NCI-H2107 treated with DMSO at 0.1 percent for 48 hours (cell line): Measurements from ENCODE around the gene CNDP1.
"Not testable (repeated sequence)": the region's sequence is repeated elsewhere in the genome, so short reads cannot be mapped to it uniquely, and the experiment has no call there.

ENCODE experiments used
- DNase-seq: peaks from one replicate; lab custom pipeline; 2025; ENCODE audit not compliant: unreplicated experiment; lab: John Stamatoyannopoulos, UW

Gene CNDP1

DNA sequence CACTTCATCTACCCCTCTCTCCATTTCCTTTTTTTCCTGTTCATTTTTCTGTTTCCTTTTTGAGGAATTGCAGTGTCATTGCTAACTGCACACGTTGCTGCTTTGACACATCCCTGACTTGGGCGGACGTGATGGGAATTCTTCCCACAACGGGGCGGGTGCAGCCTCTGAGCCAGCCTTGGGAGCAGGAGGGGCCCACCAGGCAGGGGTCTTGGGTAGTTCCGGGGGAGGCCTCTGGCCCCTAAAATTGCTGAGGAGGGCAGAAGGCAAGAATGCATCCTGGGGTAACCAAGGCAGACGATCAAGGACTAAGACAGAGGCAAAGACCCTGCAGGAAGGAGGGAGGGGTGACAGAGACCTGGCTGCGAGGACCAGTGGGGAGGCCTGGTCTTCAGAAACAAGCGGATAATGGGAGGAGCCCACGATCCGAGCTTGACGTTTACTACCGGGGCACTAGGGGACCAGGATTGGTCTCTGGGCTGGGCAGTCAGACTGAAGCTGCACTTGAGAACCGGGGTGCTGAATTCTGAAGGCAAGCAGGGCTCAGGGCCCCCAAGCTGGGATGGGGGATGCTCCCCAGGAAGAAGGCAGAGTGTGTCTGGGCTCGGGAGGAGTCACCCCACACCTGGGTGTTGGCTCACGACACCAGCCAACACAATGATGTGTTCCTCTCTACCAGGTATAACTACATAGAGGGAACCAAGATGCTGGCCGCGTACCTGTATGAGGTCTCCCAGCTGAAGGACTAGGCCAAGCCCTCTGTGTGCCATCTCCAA is 14.8 kb upstream of the CNDP1 start:
- no peak for DNase-seq

DNA sequence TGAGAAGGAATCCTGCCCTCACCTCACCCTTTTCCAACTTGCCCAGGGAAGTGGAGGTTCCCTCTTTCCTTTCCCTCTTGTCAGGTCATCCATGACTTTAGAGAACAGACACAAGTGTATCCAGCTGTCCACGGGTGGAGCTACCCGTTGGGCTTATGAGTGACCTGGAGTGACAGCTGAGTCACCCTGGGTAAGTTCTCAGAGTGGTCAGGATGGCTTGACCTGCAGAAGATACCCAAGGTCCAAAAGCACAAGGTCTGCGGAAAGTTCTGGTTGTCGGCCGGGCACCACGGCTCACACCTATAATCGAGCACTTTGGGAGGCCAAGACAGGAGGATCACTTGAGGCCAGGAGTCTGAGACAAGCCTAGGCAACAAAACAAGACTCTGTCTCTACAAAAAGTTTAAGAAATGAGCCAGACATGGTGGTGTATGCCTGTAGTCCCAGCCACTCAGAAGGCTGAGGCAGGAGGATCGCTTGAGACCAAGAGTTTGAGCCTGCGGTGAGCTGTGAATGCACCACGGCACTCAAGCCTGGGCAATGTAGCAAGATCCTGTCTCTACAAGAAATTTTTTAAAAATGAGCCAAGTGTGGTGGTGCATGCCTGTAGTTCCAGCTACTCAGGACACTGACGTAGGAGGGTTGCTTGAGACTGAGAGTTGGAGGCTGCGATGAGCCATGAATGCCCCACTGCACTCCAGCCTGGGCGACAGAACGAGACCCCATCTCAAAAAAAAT is 14.0 kb upstream of the CNDP1 start:
- DNase-seq: no peak

DNA sequence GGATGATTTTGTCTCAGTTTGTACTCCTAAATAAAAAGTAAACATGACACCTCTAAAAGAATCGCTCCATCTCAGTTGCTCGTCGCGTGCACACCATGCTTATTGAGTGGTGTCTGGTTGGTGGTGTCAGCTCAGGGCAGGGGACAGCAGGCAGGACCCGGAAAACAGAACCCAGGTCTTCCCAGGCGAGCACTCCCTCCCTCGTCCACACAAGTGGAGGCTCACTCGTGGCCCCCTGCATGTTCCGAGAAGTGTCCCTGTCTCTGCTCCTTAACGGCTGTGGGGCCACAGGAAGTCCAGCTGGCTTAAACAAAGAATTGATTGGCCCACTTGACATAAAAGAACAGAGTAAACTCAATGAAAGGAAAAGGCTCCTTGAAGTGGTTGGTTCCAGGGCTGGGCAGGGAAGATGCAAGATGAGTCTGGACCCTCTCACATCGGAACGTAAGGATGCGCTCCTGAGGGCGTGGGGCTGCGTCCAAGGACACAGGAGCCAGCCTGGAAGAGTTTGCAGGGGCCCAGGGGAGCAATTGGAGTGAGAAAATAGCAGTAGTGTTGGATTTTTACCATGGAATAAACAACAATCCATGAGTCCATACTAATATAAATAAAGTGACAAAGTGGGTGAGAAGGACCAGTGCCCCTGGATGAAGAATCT is 13.1 kb upstream of the CNDP1 start:
- DNase-seq: no peak

DNA sequence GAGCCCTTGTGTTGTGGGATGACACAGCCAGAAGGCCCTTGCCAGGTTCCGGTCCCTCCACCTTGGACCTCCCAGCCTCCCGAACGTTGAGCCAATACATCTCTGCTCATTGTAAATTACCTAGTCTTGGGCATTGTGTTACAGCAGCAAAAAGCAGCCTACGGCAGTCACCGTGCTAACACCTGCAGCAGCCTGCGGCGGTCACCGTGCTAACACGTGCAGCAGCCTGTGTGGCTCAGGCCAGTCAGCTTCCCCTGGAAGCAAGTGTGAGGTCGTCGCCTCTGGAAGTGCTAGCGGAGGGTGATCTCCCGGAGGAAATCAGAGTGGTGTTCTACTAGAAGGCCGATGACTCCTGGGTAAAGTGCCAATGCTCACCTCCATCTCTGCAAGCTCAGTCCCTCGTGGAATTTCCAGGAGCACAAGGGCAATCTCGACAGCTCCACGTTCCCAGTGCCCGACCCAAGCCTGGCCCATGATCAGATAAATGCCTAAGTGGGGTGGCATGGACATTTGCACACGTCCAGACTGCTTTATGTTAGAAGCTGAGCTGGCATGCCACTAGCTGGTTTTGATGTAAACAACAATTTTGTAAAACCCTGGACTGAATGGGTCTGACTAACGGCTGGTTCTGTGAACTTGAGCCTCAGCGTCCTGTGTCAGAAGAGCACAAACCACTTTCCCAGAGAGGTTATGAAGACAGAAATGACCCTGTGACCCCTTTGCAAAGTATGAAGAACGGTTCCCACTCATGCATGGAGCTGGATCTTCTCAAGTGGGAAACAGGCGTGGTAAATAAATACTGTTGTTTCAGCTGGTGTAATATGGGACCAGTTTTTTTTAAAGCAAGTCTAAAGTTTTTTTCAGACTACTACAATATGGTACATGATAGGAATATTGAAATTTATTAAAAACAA is 11.4 kb upstream of the CNDP1 start:
- peak; percentile 41 for DNase-seq

DNA sequence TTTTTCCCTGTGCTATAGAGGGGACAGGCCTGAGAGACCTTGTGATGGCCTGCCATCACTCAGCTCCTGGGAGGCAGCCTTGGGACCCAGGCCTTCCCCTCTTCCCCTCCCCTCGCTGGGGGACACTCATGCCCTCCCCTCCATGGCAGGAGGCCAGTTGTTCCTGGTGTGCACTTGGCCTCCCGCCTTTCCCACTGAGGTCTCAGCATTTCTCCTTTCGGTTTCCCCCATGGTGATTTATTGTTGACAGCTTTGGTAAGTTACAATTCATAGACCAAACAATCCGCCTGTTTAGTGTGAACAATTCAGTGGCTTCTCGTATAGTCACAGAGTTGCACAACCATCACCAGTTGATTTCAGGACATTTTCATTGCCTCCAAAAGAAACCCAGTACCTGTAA is 10.2 kb upstream of the CNDP1 start:
- DNase-seq: peak; percentile 93

DNA sequence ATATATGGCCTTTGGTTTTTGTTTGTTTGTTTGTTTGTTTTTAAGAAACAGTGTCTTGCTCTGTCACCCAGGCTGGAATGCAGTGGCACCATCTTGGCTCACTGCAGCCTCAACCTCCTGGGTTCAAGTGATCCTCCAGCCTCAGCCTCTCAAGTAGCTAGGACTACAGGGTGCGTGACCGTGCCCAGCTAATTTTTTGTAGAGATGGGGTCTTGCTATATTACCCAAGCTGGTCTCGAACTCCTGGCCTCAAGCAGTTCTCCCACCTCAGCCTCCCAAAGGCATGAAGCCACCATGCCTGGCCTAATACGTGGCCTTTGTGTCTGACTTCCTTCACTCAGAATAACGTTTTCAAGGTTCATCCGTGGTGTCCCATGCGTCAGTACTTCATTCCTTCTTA is 9.4 kb upstream of the CNDP1 start:
- DNase-seq: not testable (repeated sequence)

DNA sequence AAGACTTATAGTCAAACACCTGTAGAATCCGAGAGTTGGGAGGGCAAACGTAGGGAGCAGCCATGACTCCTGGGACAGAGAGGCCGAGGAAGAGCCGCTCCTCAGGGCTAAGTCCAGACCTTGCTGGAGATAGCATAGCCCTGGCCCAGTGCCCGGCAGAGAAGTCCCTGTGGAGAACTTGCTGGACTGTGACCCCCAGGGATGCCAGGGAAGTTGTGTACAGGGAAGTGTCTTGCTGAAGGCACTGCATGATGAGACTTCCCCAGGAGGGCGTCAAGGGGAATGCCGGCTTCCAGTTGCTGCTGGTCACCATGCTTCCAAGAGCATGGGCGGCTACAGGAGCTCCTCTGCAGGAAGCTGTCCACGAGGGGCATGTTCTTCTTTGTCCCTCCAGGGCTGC is 8.6 kb upstream of the CNDP1 start:
- no peak for DNase-seq

DNA sequence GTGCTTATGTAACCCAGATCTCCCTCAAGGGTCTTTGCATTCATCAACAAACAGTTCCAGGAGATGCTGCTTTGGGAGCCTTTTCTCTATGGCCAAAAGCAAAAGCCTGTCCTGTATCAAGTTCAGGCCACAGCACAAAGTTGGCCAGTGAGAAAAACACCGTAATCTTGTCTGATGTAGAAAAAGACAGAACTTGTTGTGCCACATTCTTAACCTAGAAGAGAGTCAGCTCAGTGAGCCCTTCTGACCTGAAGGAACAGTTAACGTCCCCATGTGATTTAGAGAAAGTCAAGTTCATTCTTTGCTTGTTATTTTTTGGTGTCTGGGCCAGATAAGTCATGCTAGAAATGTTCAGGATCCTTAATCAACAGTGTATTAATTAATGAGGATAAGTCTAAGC is 7.8 kb upstream of the CNDP1 start:
- DNase-seq: no peak

DNA sequence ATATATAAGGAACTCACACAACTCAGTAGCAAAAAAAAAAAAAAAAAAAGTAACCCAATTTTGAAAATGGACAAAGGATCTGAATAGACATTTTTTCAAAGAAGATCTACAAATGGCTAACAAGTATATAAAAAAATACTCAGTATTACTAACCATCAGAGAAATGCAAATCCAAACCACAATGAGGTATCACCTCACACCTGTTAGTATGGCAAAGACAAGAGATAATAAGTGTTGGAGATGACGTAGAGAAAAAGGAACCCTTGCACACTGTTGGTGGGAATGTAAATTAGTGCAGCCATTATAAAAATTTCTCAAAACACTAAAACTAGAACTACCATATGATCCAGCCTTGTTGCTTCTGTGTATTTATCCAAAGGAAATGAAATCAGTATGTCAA is 5.8 kb upstream of the CNDP1 start:
- no peak for DNase-seq

DNA sequence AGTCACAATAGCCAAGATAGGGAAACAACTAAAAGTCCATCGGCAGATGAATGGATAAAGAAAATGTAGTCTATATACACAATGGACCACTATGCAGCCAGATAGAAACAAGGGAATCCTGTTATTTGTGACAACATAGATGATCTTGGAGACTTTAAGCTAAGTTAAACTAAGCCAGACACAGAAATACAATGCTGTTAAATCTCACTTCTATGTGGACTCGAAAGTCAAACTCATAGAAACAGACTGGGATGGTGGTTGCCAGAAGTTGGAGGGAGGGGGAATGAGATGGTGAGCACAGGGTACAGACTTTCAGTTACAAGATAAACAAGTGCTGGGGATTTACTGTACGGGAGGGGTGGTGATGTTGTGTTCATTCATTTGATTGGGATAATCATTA is 5.4 kb upstream of the CNDP1 start:
- no peak for DNase-seq

DNA sequence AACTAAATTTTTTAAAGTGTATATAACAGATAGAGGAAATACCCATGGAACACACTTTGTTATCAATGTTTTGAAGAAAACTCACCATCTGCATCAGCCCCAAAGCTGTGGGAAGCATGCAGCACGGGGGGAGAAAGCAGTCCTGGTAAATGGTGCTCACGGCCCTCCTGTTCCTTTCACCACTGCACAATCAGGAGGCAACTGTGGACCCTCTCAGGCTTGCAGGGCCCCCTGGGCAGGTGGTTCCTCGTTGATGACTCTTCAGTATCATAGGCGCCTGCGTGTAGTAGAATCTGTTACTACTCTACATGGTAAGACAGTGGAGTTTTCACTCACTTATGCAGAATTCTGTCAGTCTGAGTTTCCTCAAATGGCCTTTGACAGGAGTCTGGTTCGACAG is 4.9 kb upstream of the CNDP1 start:
- no peak for DNase-seq

DNA sequence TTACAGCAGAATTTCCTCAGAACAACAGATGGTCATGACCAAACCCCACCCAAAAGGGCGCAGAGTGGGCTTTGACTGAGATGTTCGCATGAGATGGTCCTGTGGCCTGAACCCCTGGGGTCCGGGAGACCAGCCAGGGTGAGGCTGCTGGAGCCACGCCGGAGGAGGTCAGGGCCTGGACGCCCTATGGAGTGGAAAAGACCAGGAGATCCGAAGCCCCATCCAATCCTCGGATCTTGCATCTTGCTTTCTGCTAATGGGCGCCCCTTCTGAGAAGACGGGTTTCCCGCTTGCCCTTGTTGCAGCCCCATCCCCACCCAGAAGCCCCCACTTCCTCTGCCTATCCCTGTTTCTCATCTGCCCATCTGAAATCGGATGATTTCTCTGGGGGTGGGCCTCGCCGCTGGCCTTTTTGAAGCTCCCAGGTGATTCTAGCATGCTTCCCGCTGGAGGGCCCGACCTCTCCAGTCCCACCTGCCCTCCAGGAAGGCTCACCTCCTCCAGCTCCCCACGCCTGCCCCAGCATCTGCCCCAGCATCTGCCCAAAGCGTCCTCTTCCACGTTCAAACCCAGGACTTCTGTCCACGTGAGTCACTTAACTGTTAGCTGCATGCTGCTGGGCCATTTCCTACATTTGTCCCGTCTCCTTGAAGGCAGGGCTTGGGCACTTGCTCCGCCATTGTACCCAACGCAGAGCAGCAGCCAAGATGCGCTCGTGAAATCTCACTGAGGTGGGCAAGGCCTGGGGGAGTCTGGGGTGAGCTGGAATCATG is 4.3 kb upstream of the CNDP1 start:
- no peak for DNase-seq

DNA sequence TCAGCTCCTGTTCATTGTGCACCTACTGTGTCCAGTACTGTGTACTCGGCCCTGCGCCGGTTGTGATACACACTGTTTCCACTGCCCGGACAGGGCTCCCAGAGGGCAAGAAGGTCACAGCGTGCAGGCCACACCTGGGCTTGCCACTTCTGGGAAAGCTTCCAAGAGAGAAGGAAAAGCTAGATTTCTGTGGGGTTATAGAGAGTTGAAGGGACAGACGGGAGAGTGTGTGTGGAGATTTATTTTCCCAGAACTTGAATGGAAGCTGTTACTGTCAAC is 3.8 kb upstream of the CNDP1 start:
- no peak for DNase-seq

DNA sequence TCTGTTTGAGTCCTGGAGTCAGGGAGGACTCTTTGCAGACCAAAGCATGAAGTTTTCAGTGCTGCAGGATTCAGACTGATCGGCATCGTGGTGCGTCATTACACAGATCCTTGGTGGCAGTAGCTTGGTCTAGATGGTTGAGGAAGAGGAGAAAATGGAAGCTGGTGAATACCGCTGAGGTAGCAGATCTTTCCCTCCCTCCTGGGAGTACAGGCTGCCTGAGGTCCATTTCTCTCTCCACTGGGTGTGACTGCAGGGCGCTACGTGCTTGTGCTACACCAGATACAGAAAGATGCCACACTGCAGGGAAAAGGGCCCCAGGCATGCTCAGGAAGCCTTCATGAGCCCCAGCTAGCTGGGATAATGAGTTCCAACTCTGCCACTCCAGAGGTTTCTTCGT is 3.3 kb upstream of the CNDP1 start:
- DNase-seq: no peak

DNA sequence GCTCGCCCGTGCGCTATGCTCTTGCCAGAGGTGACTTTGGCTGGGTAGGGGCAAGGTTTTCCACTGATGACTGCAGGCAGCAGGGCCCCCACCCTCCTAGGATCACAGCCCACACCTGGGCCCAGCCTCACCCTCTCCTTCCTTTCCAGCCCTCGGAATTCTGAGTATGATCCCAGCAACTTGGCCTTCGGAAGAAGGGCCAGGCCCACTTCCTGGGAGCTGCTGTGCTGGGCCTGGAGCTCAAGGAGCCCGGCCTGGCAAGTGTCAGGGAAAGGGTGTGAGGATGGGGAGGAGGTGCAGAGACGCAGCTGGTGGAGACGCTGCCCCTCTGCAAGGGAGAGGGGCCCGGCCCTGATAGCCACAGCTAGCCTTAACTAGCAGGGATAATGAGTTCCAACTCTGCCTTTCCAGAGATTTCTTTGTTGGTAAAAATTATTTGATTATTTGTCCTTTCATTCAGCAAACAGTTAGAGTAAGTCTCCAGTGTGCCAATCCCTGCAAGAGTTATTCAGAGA is 1.7 kb upstream of the CNDP1 start:
- DNase-seq: no peak

DNA sequence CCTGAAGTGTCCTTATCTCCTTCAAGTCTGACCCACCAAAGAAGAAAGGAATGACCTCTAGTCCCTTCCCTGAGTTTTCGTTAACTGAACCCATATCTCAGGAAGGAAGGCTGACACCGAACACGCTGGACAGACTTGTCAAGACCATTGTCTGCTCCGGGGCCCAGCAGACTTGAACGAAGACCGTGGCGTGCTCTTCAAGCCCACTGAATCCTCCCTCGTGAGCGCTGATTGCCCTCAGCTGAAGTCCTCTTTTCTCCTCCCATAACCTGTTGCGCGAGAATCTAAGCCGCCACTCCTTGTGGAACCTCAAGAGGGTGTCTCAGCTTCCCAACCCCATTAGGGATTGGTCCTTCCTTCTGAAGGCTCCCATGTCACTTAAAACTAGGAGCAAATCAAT is 634 bp upstream of the CNDP1 start:
- DNase-seq: no peak

DNA sequence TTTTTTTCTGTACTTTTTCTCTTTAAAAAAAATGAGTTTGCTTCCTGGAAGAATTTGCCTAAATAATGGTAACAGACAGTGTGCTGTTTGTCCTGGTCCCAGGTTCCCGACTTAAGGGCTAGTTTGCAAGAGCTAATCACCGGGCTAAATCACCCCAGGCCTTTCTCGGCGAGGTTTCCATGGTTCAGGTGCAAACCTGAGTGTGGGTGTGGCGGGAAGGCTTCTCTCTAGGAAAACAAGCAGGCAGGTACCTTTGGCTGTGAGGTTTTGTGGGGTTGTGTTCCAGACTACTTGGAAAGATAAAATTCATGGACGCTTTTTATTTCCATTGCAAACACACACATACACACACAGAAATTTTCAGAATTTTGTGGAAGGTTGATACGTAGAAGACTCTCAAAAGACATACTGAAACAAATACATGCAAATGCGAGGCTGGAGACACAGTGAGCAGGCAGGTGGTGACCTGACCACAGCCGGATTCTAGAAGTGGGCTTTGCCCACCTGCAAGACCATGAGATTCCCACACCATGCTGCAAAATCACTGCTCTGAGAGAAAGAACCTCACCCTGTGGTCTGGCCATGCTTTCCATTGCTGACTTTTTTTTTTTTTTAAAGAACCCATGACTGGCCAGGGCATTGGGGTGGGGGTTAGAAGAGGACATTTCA is 815 bp downstream of the CNDP1 start:
- no peak for DNase-seq

DNA sequence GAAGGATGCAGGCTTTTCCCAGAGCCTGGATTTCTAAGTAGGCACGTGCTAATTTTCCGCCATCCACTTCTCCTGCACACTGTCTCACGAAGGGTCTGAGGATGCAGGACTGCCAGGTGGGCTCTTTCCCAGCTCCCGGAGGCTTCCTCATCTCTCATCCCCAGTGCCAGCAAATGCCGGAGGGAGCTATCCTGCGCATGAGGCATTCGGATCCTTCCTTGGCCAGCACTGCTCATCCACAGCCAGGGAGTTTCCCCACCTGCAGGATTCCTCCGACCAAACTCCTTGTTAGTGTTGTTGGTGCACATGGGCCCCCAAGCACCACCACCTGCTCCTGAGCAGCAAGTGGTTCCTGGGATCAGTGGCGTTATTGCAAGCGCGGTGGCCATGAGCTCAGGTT is 5.0 kb downstream of the CNDP1 start:
- DNase-seq: no peak

DNA sequence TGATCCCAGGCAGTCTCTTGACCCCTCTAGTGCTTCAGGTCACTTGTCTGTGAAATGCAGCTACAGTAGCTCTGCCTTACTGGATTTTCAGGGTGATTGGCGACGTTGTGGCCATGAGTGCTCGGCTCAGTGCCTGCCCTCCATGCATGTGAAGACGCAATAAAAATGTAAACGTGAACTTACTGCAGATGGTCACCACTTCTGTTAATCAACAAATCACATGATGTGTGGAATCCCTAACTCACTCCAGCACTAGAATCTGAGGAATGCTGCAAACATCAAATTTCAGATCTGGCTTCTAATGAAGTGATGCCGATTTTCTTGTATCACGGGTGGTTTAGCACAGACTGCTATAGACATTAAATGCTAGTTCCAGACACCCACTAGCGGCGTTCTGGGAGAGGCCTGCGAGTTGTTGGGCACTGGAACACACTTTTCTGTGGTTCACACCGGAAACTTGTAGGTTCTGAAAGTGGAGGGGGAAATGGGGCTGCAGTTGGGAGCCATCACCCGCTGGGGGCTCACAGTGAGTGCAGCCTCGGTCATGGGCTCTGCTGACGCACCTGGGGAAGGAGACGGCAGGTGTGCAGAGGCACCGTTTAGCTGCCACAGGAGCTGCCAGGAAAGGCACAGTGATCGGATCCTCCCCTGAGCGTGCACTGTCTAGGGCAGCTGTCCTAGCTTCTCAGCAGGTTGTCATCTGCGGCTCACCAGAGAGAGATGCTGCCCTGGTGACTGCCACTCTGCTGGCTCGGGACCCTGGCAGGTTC is 6.5 kb downstream of the CNDP1 start:
- peak; percentile 56 for DNase-seq
